ENCODE data around the gene KMT5C.

- TF ChIP-seq TAF1 (IDR thresholded peaks at IDR 0.05; ENCODE audit: borderline replicate concordance, low read depth, low read length), result no peak
- TF ChIP-seq POLR2A (IDR thresholded peaks at IDR 0.05; ENCODE audit: low read depth, low read length), result 0 out of 2 replicates have a peak, but pooled peaks have one; percentile 1
- TF ChIP-seq POLR2AphosphoS5 (IDR thresholded peaks at IDR 0.05; ENCODE audit: low read depth, low read length), result no peak
These were observed 52.3 kb downstream of the KMT5C start for GRCh38 chr19:55391702-55392615.
